Common myeloid progenitor, CD34-positive (primary cell): Measurements from ENCODE around the gene ZNF672.
"Not testable (repeated sequence)": the region's sequence is repeated elsewhere in the genome, so short reads cannot be mapped to it uniquely, and the experiment has no call there.

Experiments used
- CTCF ChIA-PET: fragments of 350-600 bp; sonication (Branson Sonifier 250); formaldehyde crosslinking; loops from one replicate; lab custom pipeline; 2021; ENCODE audit warnings: antibody characterized with exemption; lab: Charles Lee
- POLR2A ChIA-PET: fragments of 350-600 bp; sonication (Branson Sonifier 250); formaldehyde crosslinking; loops from one replicate; lab custom pipeline; 2021; ENCODE audit warnings: antibody characterized with exemption; lab: Charles Lee
- DNase-seq, 3 donors: peaks; one replicate each; pipeline versions ENCODE4 v3.0.0 to v3.0.0-alpha.2; 2013
- H3K27ac ChIP-seq, 2 experiments: 1 replicate in 1 of 2; 2 replicates in 1 of 2; pipeline ENCODE4 v1.7.0; 2013; ENCODE audit warnings: inconsistent platforms in 2 of 2, low read length in 2 of 2, mild to moderate bottlenecking in 2 of 2, low read depth in 1 of 2, moderate library complexity in 1 of 2; ENCODE audit not compliant: severe bottlenecking in 2 of 2, insufficient read depth in 1 of 2, poor library complexity in 1 of 2
- H3K27me3 ChIP-seq, 5 experiments: replicated peaks in 2 of 5; 1 replicate in 3 of 5; 2 replicates in 2 of 5; pipeline versions ENCODE4 v1.6.1 to v1.7.0; 2013; ENCODE audit warnings: low read length in 4 of 5, mild to moderate bottlenecking in 2 of 5, moderate library complexity in 2 of 5, inconsistent platforms in 1 of 5; ENCODE audit not compliant: insufficient read depth in 5 of 5, control insufficient read depth in 4 of 5
- H3K36me3 ChIP-seq, 4 experiments: 1 replicate in 2 of 4; 2 replicates in 2 of 4; pipeline versions ENCODE4 v1.6.1 to v1.7.0; 2013; ENCODE audit warnings: low read length in 3 of 4, control low read depth in 1 of 4, mild to moderate bottlenecking in 1 of 4; ENCODE audit not compliant: control insufficient read depth in 4 of 4, insufficient read depth in 4 of 4
- H3K4me1 ChIP-seq, 4 experiments: 1 replicate in 3 of 4; 2 replicates in 1 of 4; pipeline versions ENCODE4 v1.6.1 to v1.7.1; 2013; ENCODE audit warnings: low read length in 3 of 4, mild to moderate bottlenecking in 3 of 4, control low read depth in 1 of 4, inconsistent platforms in 1 of 4, moderate library complexity in 1 of 4; ENCODE audit not compliant: control insufficient read depth in 4 of 4, insufficient read depth in 4 of 4; ENCODE audit errors: control extremely low read depth in 1 of 4
- H3K4me3 ChIP-seq, 7 experiments: 1 replicate in 4 of 7; 2 replicates in 3 of 7; pipeline versions ENCODE4 v1.5.1 to v1.7.0; 2013; ENCODE audit warnings: mild to moderate bottlenecking in 7 of 7, low read length in 6 of 7, moderate library complexity in 6 of 7, inconsistent platforms in 2 of 7, low read depth in 2 of 7, control low read depth in 1 of 7; ENCODE audit not compliant: insufficient read depth in 4 of 7, control insufficient read depth in 1 of 7; ENCODE audit errors: extremely low read depth in 1 of 7
- H3K9me3 ChIP-seq, 5 experiments: 1 replicate in 4 of 5; 2 replicates in 1 of 5; pipeline versions ENCODE4 v1.6.1 to v1.7.1; 2013; ENCODE audit warnings: low read length in 4 of 5, mild to moderate bottlenecking in 2 of 5, inconsistent platforms in 1 of 5, low read depth in 1 of 5, moderate library complexity in 1 of 5; ENCODE audit not compliant: control insufficient read depth in 4 of 5, insufficient read depth in 2 of 5; ENCODE audit errors: control extremely low read depth in 1 of 5
- WGBS: methylation state at CpG from one replicate; pipeline ENCODE4 v1.1.5; 2013; ENCODE audit not compliant: insufficient coverage; 5-methylcytosine and 5-hydroxymethylcytosine counted together

Gene ZNF672

GRCh38 chr1:248881261-248881660, 43.2 kb downstream of the ZNF672 start:
- no peaks in the 10 kb centered on the region for H3K36me3 ChIP-seq
- WGBS, result no CpG with 5 or more reads among the region's 1 CpG
- ChIA-PET POLR2A (no interaction called here), CTCF (interaction anchor here (1.0 to 1.5 kb wide), 3 partner anchors 10 to 40 kb away, joined by 3 to 5 read pairs (median 3); no protein-coding TSS in a partner anchor)
- H3K4me3 ChIP-seq, result no peak overlapping the region
- H3K4me1 ChIP-seq, result peaks cover 0 to 6% (median 0%) of the 10 kb centered on the region in 4 experiments
- DNase-seq, result no peak
- H3K9me3 ChIP-seq, result no peaks in the 10 kb centered on the region
- H3K27me3 ChIP-seq, result no peaks in the 10 kb centered on the region
- no peak overlapping the region for H3K27ac ChIP-seq

- 100% methylated on average over 1 of the region's 7 CpGs for WGBS
- H3K27ac ChIP-seq, POLR2A ChIA-PET, H3K9me3 ChIP-seq, H3K4me3 ChIP-seq, DNase-seq, H3K36me3 ChIP-seq, H3K27me3 ChIP-seq: not testable (repeated sequence)
- peaks cover 0 to 14% (median 2%) of the 10 kb centered on the region in 4 experiments for H3K4me1 ChIP-seq
- CTCF ChIA-PET, result interaction anchor here (0.9 to 1.5 kb wide), 4 partner anchors 10 to 44 kb away, joined by 3 to 5 read pairs (median 3); no protein-coding TSS in a partner anchor
These were observed 44.4 kb downstream of the ZNF672 start for GRCh38 chr1:248882427-248882826.

GRCh38 chr1:248884632-248885295, 46.7 kb downstream of the ZNF672 start:
- POLR2A ChIA-PET, result interaction anchor here (0.5 to 0.6 kb wide), 2 partner anchors 41 to 59 kb away, joined by 4 read pairs; no protein-coding TSS in a partner anchor

GRCh38 chr1:248885646-248886045, 47.6 kb downstream of the ZNF672 start:
- H3K27me3 ChIP-seq, result no peaks in the 10 kb centered on the region
- no peak overlapping the region for H3K4me3 ChIP-seq

More at GRCh38 chr1:248884632-248885295, 46.7 kb downstream of the ZNF672 start:
- no peaks in the 10 kb centered on the region for H3K27me3 ChIP-seq
- CTCF ChIA-PET, result interaction anchor here (0.7 to 3.6 kb wide), 12 partner anchors 11 to 42 kb away, joined by 3 to 24 read pairs (median 5); partner anchors contain the start of genes PGBD2 and ZNF692
- H3K9me3 ChIP-seq, result no peaks in the 10 kb centered on the region
- WGBS, result no CpG with 5 or more reads among the region's 1 CpG
- H3K4me3 ChIP-seq, result no peak overlapping the region
- no peaks in the 10 kb centered on the region for H3K36me3 ChIP-seq
- H3K27ac ChIP-seq, result no peak overlapping the region
- peak; percentile 31 to 58 (median 51) for DNase-seq
- H3K4me1 ChIP-seq, result peaks cover 0 to 25% (median 11%) of the 10 kb centered on the region in 4 experiments

GRCh38 chr1:248886237-248886895, 48.3 kb downstream of the ZNF672 start:
- peaks cover 0 to 37% (median 15%) of the 10 kb centered on the region in 4 experiments for H3K4me1 ChIP-seq
- H3K27ac ChIP-seq, result peak overlapping the region in 1 of 2 experiments; percentile 30
- no peaks in the 10 kb centered on the region for H3K27me3 ChIP-seq
- H3K4me3 ChIP-seq, result no peak overlapping the region
- POLR2A ChIA-PET, result interaction anchor here (0.9 kb wide), 1 partner anchor 20 kb away, joined by 3 read pairs; the partner anchor contains the start of gene PGBD2
- 33% methylated on average over 1 of the region's 1 CpG for WGBS
- H3K36me3 ChIP-seq, result no peaks in the 10 kb centered on the region
- no peak for DNase-seq
- H3K9me3 ChIP-seq, result no peaks in the 10 kb centered on the region
- CTCF ChIA-PET, result interaction anchor here (0.7 to 3.6 kb wide), 10 partner anchors 11 to 73 kb away, joined by 3 to 24 read pairs (median 6); partner anchors contain the start of genes PGBD2 and ZNF692

More at GRCh38 chr1:248885646-248886045, 47.6 kb downstream of the ZNF672 start:
- DNase-seq, result no peak
- Histone ChIP-seq H3K27ac (no peak overlapping the region), H3K9me3 (no peaks in the 10 kb centered on the region), H3K4me1 (peaks cover 0 to 32% (median 15%) of the 10 kb centered on the region in 4 experiments), H3K36me3 (no peaks in the 10 kb centered on the region)
- CTCF ChIA-PET, result interaction anchor here (0.7 to 3.6 kb wide), 11 partner anchors 11 to 44 kb away, joined by 3 to 24 read pairs (median 6); partner anchors contain the start of genes PGBD2 and ZNF692
- POLR2A ChIA-PET, result interaction anchor here (0.5 kb wide), 1 partner anchor 42 kb away, joined by 4 read pairs; no protein-coding TSS in a partner anchor
- no CpG with 5 or more reads among the region's 1 CpG for WGBS

- H3K27me3 ChIP-seq, H3K36me3 ChIP-seq, DNase-seq, POLR2A ChIA-PET, H3K9me3 ChIP-seq: not testable (repeated sequence)
- WGBS, result 94% methylated on average over 5 of the region's 10 CpGs
- Histone ChIP-seq H3K27ac (peak overlapping the region; percentile 36 to 79), H3K4me3 (peak overlapping the region in 1 of 7 experiments; percentile 13), H3K4me1 (peaks cover 0 to 34% (median 15%) of the 10 kb centered on the region in 4 experiments)
- CTCF ChIA-PET, result interaction anchor here (0.8 to 2.0 kb wide), 2 partner anchors 32 to 34 kb away, joined by 3 to 5 read pairs; no protein-coding TSS in a partner anchor
These were observed 51.9 kb downstream of the ZNF672 start for GRCh38 chr1:248889914-248890243.
